ENCODE data around the gene GPR152.

GPR152 gene

GRCh38 chr11:67437809-67438157, 14.7 kb downstream of the GPR152 start:
- Histone ChIP-seq H3K27ac (no peak overlapping the region), H3K27me3 (ENCODE audit: insufficient read depth, low read depth) (no peaks in the 10 kb centered on the region), H3K9ac (no peak overlapping the region), H4K20me1 (ENCODE audit: insufficient read depth) (no peaks in the 10 kb centered on the region), H3K36me3 (ENCODE audit: insufficient read depth) (no peaks in the 10 kb centered on the region), H2AFZ (ENCODE audit: low read depth) (no peak overlapping the region), H3K79me2 (ENCODE audit: insufficient read depth, low read depth) (no peaks in the 10 kb centered on the region), H3K4me3 (IDR thresholded peaks at IDR 0.05; ENCODE audit: insufficient read depth, low read depth, low read length) (no peak overlapping the region), H3K4me2 (no peak overlapping the region), H3K4me1 (ENCODE audit: low read depth, poor library complexity, severe bottlenecking) (no peaks in the 10 kb centered on the region)
- TF ChIP-seq CTCF (conservative IDR thresholded peaks at IDR 0.05; ENCODE audit: low read depth, low read length): no peak

- Histone ChIP-seq H3K27me3 (ENCODE audit: insufficient read depth, low read depth) (no peaks in the 10 kb centered on the region), H4K20me1 (ENCODE audit: insufficient read depth) (no peaks in the 10 kb centered on the region), H3K4me3 (IDR thresholded peaks at IDR 0.05; ENCODE audit: insufficient read depth, low read depth, low read length) (no peak within 1 kb of the TSS), H3K27ac (no peak within 1 kb of the TSS), H3K4me2 (no peak within 1 kb of the TSS), H3K79me2 (ENCODE audit: insufficient read depth, low read depth) (no peaks in the 10 kb centered on the region), H2AFZ (ENCODE audit: low read depth) (no peak within 1 kb of the TSS), H3K4me1 (ENCODE audit: low read depth, poor library complexity, severe bottlenecking) (no peaks in the 10 kb centered on the region), H3K36me3 (ENCODE audit: insufficient read depth) (no peaks in the 10 kb centered on the region), H3K9ac (no peak within 1 kb of the TSS)
- TF ChIP-seq CTCF (conservative IDR thresholded peaks at IDR 0.05; ENCODE audit: low read depth, low read length): no peak
Measured at GRCh38 chr11:67437082-67437808, 15.3 kb downstream of the GPR152 start, which contains the start of gene PTPRCAP. Gene PTPRCAP, minus strand, starts transcription at chr11:67437682. Its CDS starts 63 bp downstream, at chr11:67437619.

- H3K4me1 ChIP-seq (ENCODE audit: low read depth, poor library complexity, severe bottlenecking): no peaks in the 10 kb centered on the region
- H3K4me2 ChIP-seq: no peak overlapping the region
- H3K27me3 ChIP-seq (ENCODE audit: insufficient read depth, low read depth): no peaks in the 10 kb centered on the region
- H3K36me3 ChIP-seq (ENCODE audit: insufficient read depth): no peaks in the 10 kb centered on the region
- H4K20me1 ChIP-seq (ENCODE audit: insufficient read depth): no peaks in the 10 kb centered on the region
- no peak overlapping the region for H3K4me3 ChIP-seq (IDR thresholded peaks at IDR 0.05; ENCODE audit: insufficient read depth, low read depth, low read length)
- no peak for TF ChIP-seq CTCF (conservative IDR thresholded peaks at IDR 0.05; ENCODE audit: low read depth, low read length)
- H2AFZ ChIP-seq (ENCODE audit: low read depth): no peak overlapping the region
- no peak overlapping the region for H3K27ac ChIP-seq
- H3K9ac ChIP-seq: no peak overlapping the region
- no peaks in the 10 kb centered on the region for H3K79me2 ChIP-seq (ENCODE audit: insufficient read depth, low read depth)
Measured at GRCh38 chr11:67436459-67437081, 16.0 kb downstream of the GPR152 start.

DNA sequence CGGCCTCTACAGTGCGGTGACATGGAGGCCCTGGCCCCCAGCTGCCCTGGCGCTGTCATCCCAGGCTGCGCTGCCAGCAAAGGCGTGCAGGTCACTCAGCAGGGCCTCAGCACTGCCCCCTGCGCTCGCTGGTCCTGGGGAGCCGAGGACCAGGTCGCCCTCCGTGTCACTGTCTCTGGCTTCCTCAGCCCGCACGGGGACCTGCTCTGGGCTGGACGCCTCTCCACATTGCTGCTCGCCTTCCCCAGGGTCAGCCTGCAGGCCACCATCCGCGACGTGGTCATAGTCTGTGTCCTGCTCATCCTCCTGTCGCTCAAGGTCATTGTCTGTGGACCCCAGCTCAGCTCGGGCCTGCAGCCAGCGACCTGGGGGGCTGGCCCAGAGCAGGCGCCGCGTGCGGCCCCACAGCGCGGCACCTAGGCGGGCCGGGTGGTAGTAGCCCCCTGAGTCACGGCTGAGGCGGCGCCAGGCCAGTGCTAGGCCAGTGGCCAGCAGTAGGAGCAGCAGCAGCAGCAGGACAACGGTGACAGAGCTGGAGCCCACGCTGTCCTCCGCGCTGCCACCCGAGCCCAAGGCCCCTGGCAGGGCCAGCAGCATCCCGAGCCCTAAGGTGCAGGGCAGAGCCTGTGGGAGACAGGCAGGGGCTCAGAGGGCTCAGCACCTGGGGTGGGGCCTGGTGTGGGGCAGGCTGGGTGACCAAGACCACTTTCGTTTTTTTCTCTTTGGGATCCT, 16.6 kb downstream of the GPR152 start:
- H3K4me2 ChIP-seq: no peak overlapping the region
- no peaks in the 10 kb centered on the region for H4K20me1 ChIP-seq (ENCODE audit: insufficient read depth)
- no peak overlapping the region for H3K4me3 ChIP-seq (IDR thresholded peaks at IDR 0.05; ENCODE audit: insufficient read depth, low read depth, low read length)
- no peak for TF ChIP-seq CTCF (conservative IDR thresholded peaks at IDR 0.05; ENCODE audit: low read depth, low read length)
- no peaks in the 10 kb centered on the region for H3K27me3 ChIP-seq (ENCODE audit: insufficient read depth, low read depth)
- no peaks in the 10 kb centered on the region for H3K4me1 ChIP-seq (ENCODE audit: low read depth, poor library complexity, severe bottlenecking)
- H3K79me2 ChIP-seq (ENCODE audit: insufficient read depth, low read depth): no peaks in the 10 kb centered on the region
- no peak overlapping the region for H3K27ac ChIP-seq
- H2AFZ ChIP-seq (ENCODE audit: low read depth): no peak overlapping the region
- no peak overlapping the region for H3K9ac ChIP-seq
- no peaks in the 10 kb centered on the region for H3K36me3 ChIP-seq (ENCODE audit: insufficient read depth)

All from KMS-11 (cell line).